H1 (cell line): ENCODE data around the gene JPH2. TPM values are rescaled to one million over a fixed set of nuclear protein-coding genes. Genes with fewer than 3 reads are reported as not detected.

Source experiments
- CTCF ChIA-PET: fragments of 300-600 bp; sonication (Branson Sonifier 250); formaldehyde crosslinking; loops from one replicate; lab custom pipeline; 2021; ENCODE audit not compliant: partially characterized antibody; lab: Charles Lee
- POLR2A ChIA-PET: fragments of 300-600 bp; sonication (Branson Sonifier 250); formaldehyde crosslinking; loops from one replicate; lab custom pipeline; 2021; ENCODE audit warnings: inconsistent platforms; ENCODE audit not compliant: partially characterized antibody; lab: Charles Lee
- DNase-seq, 2 experiments: peaks; one replicate each; pipeline versions ENCODE4 v3.0.0 to v3.0.0-alpha.2; 2010 to 2022; ENCODE audit warnings: low spot score in 2 of 2, low read depth in 1 of 2, mixed read lengths in 1 of 2
- FAIRE-seq: peaks from 2 replicates; lab custom pipeline; 2011; peaks lifted over from hg19 to GRCh38; lab: Jason Lieb, UNC
- H2AFZ ChIP-seq: 2 replicates; pipeline ENCODE4 v1.8.1; 2012; ENCODE audit warnings: low read length, inconsistent platforms
- H2AK5ac ChIP-seq: 2 replicates; pipeline ENCODE4 v1.6.1; 2013; ENCODE audit warnings: low read depth, low read length
- H2BK120ac ChIP-seq: replicated peaks from 2 replicates; pipeline ENCODE3; 2013; ENCODE audit warnings: low read depth, low read length, inconsistent platforms
- H2BK12ac ChIP-seq: 2 replicates; pipeline ENCODE4 v1.6.1; 2013; ENCODE audit warnings: low read depth, low read length
- H2BK15ac ChIP-seq: 2 replicates; pipeline ENCODE4 v1.6.1; 2013; ENCODE audit warnings: low read length
- H2BK20ac ChIP-seq: 2 replicates; pipeline ENCODE4 v1.6.1; 2013; ENCODE audit warnings: low read length
- H2BK5ac ChIP-seq: 2 replicates; pipeline ENCODE4 v1.6.1; 2013; ENCODE audit warnings: low read depth, low read length
- H3K14ac ChIP-seq: 2 replicates; pipeline ENCODE4 v1.6.1; 2013; ENCODE audit warnings: inconsistent platforms; ENCODE audit not compliant: insufficient read length
- H3K18ac ChIP-seq: 2 replicates; pipeline ENCODE4 v1.6.1; 2013; ENCODE audit warnings: low read length; ENCODE audit errors: extremely low read depth
- H3K23ac ChIP-seq: 2 replicates; pipeline ENCODE4 v1.6.1; 2013; ENCODE audit warnings: inconsistent platforms; ENCODE audit not compliant: insufficient read length
- H3K23me2 ChIP-seq: 2 replicates; pipeline ENCODE4 v1.6.1; 2013; ENCODE audit warnings: low read depth, low read length
- H3K27ac ChIP-seq: 2 replicates; pipeline ENCODE4 v1.6.1; 2011; ENCODE audit warnings: low read depth, low read length, inconsistent platforms
- H3K27me3 ChIP-seq, 4 experiments: replicated peaks in 1 of 4; 1 replicate in 1 of 4; 2 replicates in 3 of 4; pipeline versions ENCODE4 v1.6.1 to v1.8.1; 2011 to 2013; ENCODE audit warnings: low read length in 3 of 4, mild to moderate bottlenecking in 3 of 4, inconsistent platforms in 2 of 4, mixed read lengths in 2 of 4, moderate library complexity in 1 of 4; ENCODE audit not compliant: control insufficient read depth in 3 of 4, insufficient read depth in 3 of 4; ENCODE audit errors: extremely low read depth in 1 of 4
- H3K36me3 ChIP-seq, 4 experiments: 2 replicates each; pipeline versions ENCODE4 v1.6.1 to v1.8.1; 2011 to 2013; ENCODE audit warnings: mild to moderate bottlenecking in 4 of 4, low read length in 3 of 4, moderate library complexity in 2 of 4, control low read depth in 1 of 4, inconsistent platforms in 1 of 4; ENCODE audit not compliant: insufficient read depth in 4 of 4, control insufficient read depth in 2 of 4
- H3K4ac ChIP-seq: replicated peaks from 2 replicates; pipeline ENCODE3; 2013; ENCODE audit warnings: low read length, low read depth, mixed read lengths, inconsistent platforms; ENCODE audit not compliant: insufficient read length
- H3K4me1 ChIP-seq, 4 experiments: replicated peaks in 1 of 4; 1 replicate in 1 of 4; 2 replicates in 3 of 4; pipeline versions ENCODE4 v1.6.1 to v1.8.1; 2011 to 2013; ENCODE audit warnings: low read length in 3 of 4, inconsistent platforms in 2 of 4, mixed read lengths in 1 of 4; ENCODE audit not compliant: insufficient read depth in 4 of 4, control insufficient read depth in 3 of 4
- H3K4me2 ChIP-seq, 2 experiments: 2 replicates each; pipeline versions ENCODE4 v1.6.1 to v1.8.1; 2011 to 2013; ENCODE audit warnings: low read depth in 2 of 2, low read length in 2 of 2, control low read depth in 1 of 2, inconsistent platforms in 1 of 2, mild to moderate bottlenecking in 1 of 2; ENCODE audit not compliant: insufficient read depth in 1 of 2
- H3K4me3 ChIP-seq, 4 experiments: fragments of 200-600, 300-600 bp in 1 of 4; sonication (generic), shearing (Covaris generic), sonication (Bioruptor Twin) in 1 of 4; 2 replicates each; pipeline versions ENCODE4 v1.5.1 to v1.8.1; 2011 to 2016; ENCODE audit warnings: low read length in 4 of 4, low read depth in 3 of 4, control low read depth in 2 of 4, inconsistent platforms in 2 of 4, mild to moderate bottlenecking in 2 of 4, mixed read lengths in 1 of 4, moderate library complexity in 1 of 4; ENCODE audit not compliant: insufficient read depth in 2 of 4; ENCODE audit errors: extremely low read depth in 1 of 4
- H3K56ac ChIP-seq: replicated peaks from 2 replicates; pipeline ENCODE3; 2013; ENCODE audit warnings: low read depth, mild to moderate bottlenecking, mixed read lengths, low read length, inconsistent platforms; ENCODE audit not compliant: insufficient read length
- H3K79me1 ChIP-seq: 2 replicates; pipeline ENCODE4 v1.6.1; 2013; ENCODE audit warnings: low read depth, low read length, control low read depth
- H3K79me2 ChIP-seq, 2 experiments: 2 replicates each; pipeline versions ENCODE4 v1.6.1 to v1.8.1; 2012 to 2013; ENCODE audit warnings: low read length in 2 of 2, mild to moderate bottlenecking in 2 of 2, inconsistent platforms in 1 of 2; ENCODE audit not compliant: insufficient read depth in 2 of 2, control insufficient read depth in 1 of 2
- H3K9ac ChIP-seq, 4 experiments: replicated peaks in 1 of 4; 1 replicate in 1 of 4; 2 replicates in 3 of 4; pipeline versions ENCODE4 v1.6.1 to v1.8.1; 2011 to 2013; ENCODE audit warnings: low read depth in 3 of 4, low read length in 3 of 4, control low read depth in 2 of 4, mild to moderate bottlenecking in 2 of 4, moderate library complexity in 2 of 4, inconsistent platforms in 1 of 4; ENCODE audit errors: extremely low read depth in 1 of 4
- H3K9me3 ChIP-seq, 2 experiments: 2 replicates each; pipeline versions ENCODE4 v1.6.1 to v1.8.1; 2012 to 2013; ENCODE audit warnings: mild to moderate bottlenecking in 2 of 2, moderate library complexity in 2 of 2, control low read depth in 1 of 2, inconsistent platforms in 1 of 2, low read depth in 1 of 2, low read length in 1 of 2, mixed read lengths in 1 of 2; ENCODE audit not compliant: insufficient read depth in 2 of 2
- H4K20me1 ChIP-seq, 2 experiments: replicated peaks in 1 of 2; 2 replicates each; pipeline versions ENCODE3 to v1.8.1; 2011 to 2013; ENCODE audit warnings: inconsistent platforms in 2 of 2, low read length in 2 of 2, mild to moderate bottlenecking in 1 of 2; ENCODE audit not compliant: insufficient read depth in 2 of 2, control insufficient read depth in 1 of 2
- H4K5ac ChIP-seq: 2 replicates; pipeline ENCODE4 v1.6.1; 2013; ENCODE audit warnings: low read length, low read depth, mixed read lengths, inconsistent platforms; ENCODE audit not compliant: insufficient read length
- H4K8ac ChIP-seq: 2 replicates; pipeline ENCODE4 v1.8.0; 2013; ENCODE audit warnings: mild to moderate bottlenecking, moderate library complexity, low read length, inconsistent platforms; ENCODE audit not compliant: insufficient read depth; ENCODE audit errors: extremely low read depth
- H4K91ac ChIP-seq: replicated peaks from 2 replicates; pipeline ENCODE3; 2013; ENCODE audit warnings: low read length, mixed read lengths, inconsistent platforms; ENCODE audit not compliant: insufficient read length
- CBX5 ChIP-seq: fragments of 300-800, 300-1000 bp; sonication (generic); IDR thresholded peaks from 2 replicates; pipeline ENCODE4 v1.7.1; 2016; ENCODE audit warnings: antibody characterized with exemption, low read length, low read depth
- GTF2F1 ChIP-seq: IDR thresholded peaks from 2 replicates; pipeline ENCODE4 v1.6.1; 2012; ENCODE audit warnings: low read depth, low read length, improper control_type of control experiment, borderline replicate concordance
- WGBS, 2 experiments: shearing (Covaris generic) in 1 of 2; methylation state at CpG; one replicate each; pipeline versions ENCODE4 v1.1.6 to v1.1.7; 2013 to 2015; ENCODE audit warnings: low lambda C conversion rate in 2 of 2, mixed read lengths in 2 of 2, inconsistent platforms in 1 of 2, low coverage in 1 of 2, missing lambda C conversion rate in 1 of 2; ENCODE audit not compliant: insufficient replicate concordance in 2 of 2, insufficient coverage in 1 of 2, insufficient read length in 1 of 2; ENCODE audit errors: extremely low coverage in 1 of 2, missing lambda C conversion rate in 1 of 2; 5-methylcytosine and 5-hydroxymethylcytosine counted together
- polyA plus RNA-seq, 7 experiments: library from polyadenylated mRNA; depleted of rRNA in 3 of 7; stranded (reverse) in 5 of 7; unstranded in 2 of 7; fragments of >200 nt in 5 of 7; fragments of 200-250 nt in 2 of 7; gene quantifications; 1 replicate in 5 of 7; 2 replicates in 1 of 7; 4 replicates in 1 of 7; pipeline versions ENCODE4 v1.2.1 to v1.2.3, GENCODE V29; 2011 to 2013; ENCODE audit warnings: missing spikeins in 2 of 7, mixed read lengths in 2 of 7
- total RNA-seq: library from RNA; stranded (reverse); fragmentation: NEBNext Ultra II Directional; extraction: Animal tissue kit (Norgen Biotek cat#: 25700); gene quantifications from 2 replicates; pipeline ENCODE4 v1.2.1, GENCODE V29; 2021

Gene JPH2
- total and polyA plus RNA-seq, 2 of the 8 experiments (the other 6 are each of a cell fraction or from before 2014, with no cell fraction given): 0.59 to 1.3 TPM

- Histone ChIP-seq H2BK120ac (no peak overlapping the region), H4K5ac (no peak overlapping the region), H4K20me1 (no peaks in the 10 kb centered on the region), H2BK5ac (no peak overlapping the region), H3K23me2 (no peaks in the 10 kb centered on the region), H3K79me2 (no peaks in the 10 kb centered on the region), H3K9me3 (no peaks in the 10 kb centered on the region), H3K27me3 (no peaks in the 10 kb centered on the region), H3K4me3 (no peak overlapping the region), H3K27ac (no peak overlapping the region), H3K9ac (no peak overlapping the region), H3K79me1 (no peaks in the 10 kb centered on the region), H3K23ac (no peak overlapping the region), H2AK5ac (no peak overlapping the region), H2BK20ac (no peak overlapping the region), H3K56ac (no peak overlapping the region), H2BK15ac (no peak overlapping the region), H2AFZ (no peak overlapping the region), H3K18ac (no peak overlapping the region), H3K14ac (no peak overlapping the region), H3K4me2 (no peak overlapping the region), H4K91ac (no peak overlapping the region), H3K36me3 (no peaks in the 10 kb centered on the region), H3K4ac (no peak overlapping the region), H2BK12ac (no peak overlapping the region), H4K8ac (peak overlapping the region; percentile 57; the same call in 1 of the 2 replicates), H3K4me1 (peaks cover 0 to 3% (median under 1%) of the 10 kb centered on the region in 4 experiments; a peak in 1 of 7 replicates)
- WGBS, 2 experiments: 81% methylated on average over 5 of the region's 5 CpGs; no CpG with 5 or more reads in 1 of the 2 experiments
- DNase-seq: no peak
- FAIRE-seq: no peak
- ChIA-PET CTCF (interaction anchor here (0.7 to 11.2 kb wide), 5 partner anchors 28 to 239 kb away, joined by 3 to 153 read pairs (median 4); partner anchors contain the start of gene FITM2), POLR2A (no interaction called here)
- no peak for TF ChIP-seq GTF2F1
- no peak for TF ChIP-seq CBX5
Observed at GRCh38 chr20:44222027-44222426, 35.0 kb upstream of the JPH2 start.
